ENCODE data around the gene PTDSS2. TPM values are rescaled to one million over a fixed set of nuclear protein-coding genes. Genes with fewer than 3 reads are reported as not detected.

PTDSS2 gene
- total RNA-seq, 1 donor from 2014 or later, result 31.1 TPM

GRCh38 chr11:472816-473215 is 22.7 kb downstream of the PTDSS2 start:
- no peaks in the 10 kb centered on the region for H3K9me3 ChIP-seq
- intact Hi-C loops (cut with DNase I), result no loop called here
- DNase-seq (no peak), ATAC-seq (no peak)
- peaks cover 16% of the 10 kb centered on the region for H3K4me1 ChIP-seq
- no peak for TF ChIP-seq CTCF (IDR thresholded peaks at IDR 0.05)
- H3K4me3 ChIP-seq, result no peak overlapping the region
- H3K36me3 ChIP-seq, result no peaks in the 10 kb centered on the region
- H3K27me3 ChIP-seq, result no peaks in the 10 kb centered on the region
- no peak overlapping the region for H3K27ac ChIP-seq

GRCh38 chr11:473415-473814 is 23.3 kb downstream of the PTDSS2 start:
- no peak overlapping the region for H3K27ac ChIP-seq
- H3K36me3 ChIP-seq, result no peaks in the 10 kb centered on the region
- ATAC-seq (no peak), DNase-seq (no peak)
- H3K4me3 ChIP-seq, result no peak overlapping the region
- peaks cover 16% of the 10 kb centered on the region for H3K4me1 ChIP-seq
- intact Hi-C loops (cut with DNase I), result no loop called here
- H3K27me3 ChIP-seq, result no peaks in the 10 kb centered on the region
- H3K9me3 ChIP-seq, result no peaks in the 10 kb centered on the region
- TF ChIP-seq CTCF (IDR thresholded peaks at IDR 0.05), result no peak

- intact Hi-C loops (cut with DNase I), result no loop called here
- no peaks in the 10 kb centered on the region for H3K36me3 ChIP-seq
These were observed 24.1 kb downstream of the PTDSS2 start for GRCh38 chr11:473962-474785.

GRCh38 chr11:474914-475506 is 24.9 kb downstream of the PTDSS2 start:
- Histone ChIP-seq H3K27ac (no peak overlapping the region), H3K27me3 (no peaks in the 10 kb centered on the region), H3K36me3 (no peaks in the 10 kb centered on the region), H3K4me1 (peaks cover 14% of the 10 kb centered on the region), H3K4me3 (no peak overlapping the region), H3K9me3 (no peaks in the 10 kb centered on the region)
- TF ChIP-seq CTCF (IDR thresholded peaks at IDR 0.05), result no peak
- intact Hi-C loops (cut with DNase I), result no loop called here
- DNase-seq (no peak), ATAC-seq (no peak)

More at GRCh38 chr11:473962-474785, 24.1 kb downstream of the PTDSS2 start:
- ATAC-seq (no peak), DNase-seq (no peak)
- H3K27me3 ChIP-seq, result no peaks in the 10 kb centered on the region
- H3K9me3 ChIP-seq, result no peaks in the 10 kb centered on the region
- TF ChIP-seq CTCF (IDR thresholded peaks at IDR 0.05), result no peak
- H3K4me3 ChIP-seq, result no peak overlapping the region
- H3K4me1 ChIP-seq, result peaks cover 16% of the 10 kb centered on the region
- H3K27ac ChIP-seq, result no peak overlapping the region

- peaks cover 4% of the 10 kb centered on the region for H3K4me1 ChIP-seq
- TF ChIP-seq CTCF (IDR thresholded peaks at IDR 0.05), result no peak
- intact Hi-C loops (cut with DNase I), result no loop called here
- no peaks in the 10 kb centered on the region for H3K27me3 ChIP-seq
- no peak for DNase-seq
- no peaks in the 10 kb centered on the region for H3K9me3 ChIP-seq
- no peak overlapping the region for H3K27ac ChIP-seq
- no peak overlapping the region for H3K4me3 ChIP-seq
- no peaks in the 10 kb centered on the region for H3K36me3 ChIP-seq
- ATAC-seq, result no peak
These were observed 25.9 kb downstream of the PTDSS2 start for GRCh38 chr11:475941-476340.
